NCI-H128 (cell line): ENCODE results near the gene FUCA1.
"Not testable (repeated sequence)": the region's sequence is repeated elsewhere in the genome, so short reads cannot be mapped to it uniquely, and the experiment has no call there.

Experiments
- DNase-seq: peaks from one replicate; lab custom pipeline; 2025; ENCODE audit not compliant: unreplicated experiment; lab: John Stamatoyannopoulos, UW

FUCA1 gene

DNA sequence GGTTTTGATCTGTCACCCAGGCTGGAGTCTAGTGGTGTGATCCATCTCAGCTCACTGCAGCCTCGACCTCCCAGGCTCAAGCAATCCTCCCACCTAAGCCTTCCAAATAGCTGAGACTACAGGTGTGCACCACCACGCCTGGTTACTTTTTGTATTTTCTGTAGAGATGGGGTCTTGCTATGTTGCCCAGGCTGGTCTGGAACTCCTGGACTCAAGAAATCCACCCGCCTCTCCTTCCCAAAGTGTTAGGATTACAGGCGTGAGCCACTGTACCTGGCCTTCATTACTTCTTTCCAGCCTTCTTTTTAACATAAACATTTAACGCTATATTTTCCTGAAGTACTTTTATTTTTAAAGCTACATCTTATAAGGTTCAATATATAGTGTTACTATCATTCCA lies 24.4 kb downstream of the FUCA1 start:
- DNase-seq, result no peak

GRCh38 chr1:23838401-23838866 lies 29.7 kb downstream of the FUCA1 start:
- DNase-seq, result no peak

GRCh38 chr1:23837908-23838307 lies 30.2 kb downstream of the FUCA1 start:
- DNase-seq, result no peak

GRCh38 chr1:23836037-23836436 lies 32.1 kb downstream of the FUCA1 start:
- no peak for DNase-seq

DNA sequence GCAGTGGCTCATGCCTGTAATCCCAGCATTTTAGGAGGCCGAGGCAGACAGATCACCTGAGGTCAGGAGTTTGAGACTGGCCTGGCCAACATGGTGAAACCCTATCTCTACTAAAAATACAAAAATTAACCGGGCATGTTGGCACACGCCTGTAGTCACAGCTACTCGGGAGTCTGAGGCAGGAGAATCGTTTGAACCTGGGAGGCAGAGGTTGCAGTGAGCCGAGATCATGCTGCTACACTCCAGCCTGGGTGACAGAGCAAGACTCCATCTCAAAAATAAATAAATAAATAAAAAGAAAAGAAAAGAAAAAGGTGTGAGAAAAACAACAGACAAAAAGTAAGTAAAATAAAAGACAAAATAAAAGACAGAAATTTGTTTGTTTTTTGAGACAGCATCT lies 33.9 kb downstream of the FUCA1 start:
- DNase-seq, result not testable (repeated sequence)

DNA sequence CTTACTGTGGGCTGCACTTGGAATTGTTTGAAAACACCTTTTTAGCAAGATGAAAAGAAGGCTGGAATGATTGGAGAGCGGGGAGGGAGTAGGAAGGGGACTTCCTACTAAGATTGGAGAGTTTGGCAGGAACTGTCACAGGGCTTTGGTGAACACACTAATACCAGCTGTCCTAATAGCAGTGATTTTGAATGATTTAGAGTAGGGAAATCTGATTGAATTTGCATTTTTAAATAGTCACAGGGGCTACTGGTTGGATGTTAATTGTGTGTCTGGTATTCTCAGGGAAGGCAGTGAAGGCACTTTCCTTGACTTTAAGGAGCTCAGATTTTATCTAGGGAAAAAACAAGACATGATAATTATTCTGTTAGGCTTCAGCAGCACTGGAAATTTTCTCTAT lies 40.4 kb downstream of the FUCA1 start:
- no peak for DNase-seq

DNA sequence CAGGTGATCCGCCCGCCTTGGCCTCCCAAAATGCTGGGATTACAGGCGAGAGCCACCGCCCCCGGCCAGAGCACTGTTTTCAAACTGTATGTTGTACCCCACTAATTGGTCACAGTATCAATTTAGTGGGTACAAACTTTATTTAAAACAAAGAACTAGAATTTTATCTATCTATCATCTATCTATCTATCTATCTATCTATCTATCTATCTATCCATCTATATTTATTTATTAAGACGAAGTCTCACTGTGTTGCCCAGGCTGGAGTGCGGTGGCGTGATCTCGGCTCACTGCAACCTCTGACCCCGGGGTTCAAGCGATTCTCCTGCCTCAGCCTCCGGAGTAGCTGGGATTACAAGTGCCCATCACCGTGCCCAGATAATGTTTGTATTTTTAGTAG lies 41.5 kb downstream of the FUCA1 start:
- DNase-seq, result not testable (repeated sequence)

DNA sequence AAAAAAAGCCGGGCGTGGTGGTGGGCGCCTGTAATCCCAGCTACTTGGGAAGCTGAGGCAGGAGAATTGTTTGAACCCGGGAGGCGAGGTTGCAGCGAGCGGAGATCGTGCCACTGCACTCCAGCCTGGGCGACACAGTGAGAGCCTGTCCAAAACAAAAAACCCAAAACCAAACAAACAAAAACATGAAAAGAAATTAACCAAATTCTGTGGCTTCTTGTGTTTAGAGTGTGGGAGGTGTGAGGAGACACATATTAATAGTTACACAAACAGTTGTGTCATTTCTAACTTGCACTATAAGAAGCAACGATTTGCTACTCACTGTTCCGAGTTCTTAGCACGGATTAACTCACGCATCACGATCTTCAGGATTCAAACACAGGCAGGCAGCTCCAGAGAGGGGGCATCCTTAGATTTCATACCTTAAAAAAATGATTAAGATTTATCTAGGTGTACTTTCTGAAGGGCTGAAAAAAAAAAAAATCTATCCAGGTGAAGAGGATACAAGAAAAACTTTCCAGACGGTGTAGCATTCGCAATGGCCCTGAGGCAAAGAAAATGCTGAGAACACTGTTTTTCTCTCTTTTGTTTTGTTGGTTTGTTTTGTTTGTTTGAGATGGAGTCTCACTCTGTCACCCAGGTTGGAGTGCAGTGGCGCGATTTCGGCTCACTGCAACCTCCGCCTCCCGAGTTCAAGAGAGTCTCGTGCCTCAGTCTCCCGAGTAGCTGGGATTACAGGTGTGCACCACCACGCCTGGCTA lies 42.1 kb downstream of the FUCA1 start:
- DNase-seq, result no peak

DNA sequence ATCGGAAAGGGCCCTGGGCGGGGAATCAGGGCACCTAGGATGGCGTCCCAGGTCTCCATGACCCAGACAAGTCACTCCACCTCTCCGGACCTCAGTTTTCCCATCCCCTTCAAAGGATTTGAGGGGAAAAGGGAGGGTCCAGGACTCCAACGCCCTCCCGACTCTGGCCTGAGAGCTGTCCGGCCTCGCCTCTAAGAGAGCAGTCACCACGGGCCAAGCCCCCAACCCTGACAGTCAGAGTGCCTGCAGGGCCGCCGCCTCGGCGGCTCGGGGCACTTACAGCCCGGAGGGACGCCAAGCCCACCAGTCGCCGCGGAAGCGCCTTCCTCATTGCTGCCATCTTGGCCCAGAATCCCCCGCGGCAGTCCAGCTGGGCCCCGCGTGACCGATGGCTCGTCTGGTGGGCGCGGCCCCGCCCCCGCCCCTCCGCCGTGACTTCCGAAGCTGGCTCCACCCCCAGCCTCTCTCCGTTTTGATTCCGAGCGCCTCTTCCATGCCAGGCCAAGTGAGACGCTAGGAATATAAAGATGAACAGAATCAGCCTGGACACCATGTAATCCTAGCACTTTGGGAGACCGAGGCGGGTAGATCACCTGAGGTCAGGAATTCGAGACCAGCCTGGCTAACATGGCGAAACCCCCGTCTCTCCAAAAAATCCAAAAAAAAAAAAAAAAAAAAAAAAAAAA lies 42.9 kb downstream of the FUCA1 start, which contains the start of gene HMGCL:
TSS of gene HMGCL (minus strand) at position 354 of the 686 bp plus-strand sequence. CDS start at position 340, 14 bp downstream.
- DNase-seq, result peak; percentile 87

- no peak for DNase-seq
Measured at GRCh38 chr1:23824711-23825075, 43.4 kb downstream of the FUCA1 start.

DNA sequence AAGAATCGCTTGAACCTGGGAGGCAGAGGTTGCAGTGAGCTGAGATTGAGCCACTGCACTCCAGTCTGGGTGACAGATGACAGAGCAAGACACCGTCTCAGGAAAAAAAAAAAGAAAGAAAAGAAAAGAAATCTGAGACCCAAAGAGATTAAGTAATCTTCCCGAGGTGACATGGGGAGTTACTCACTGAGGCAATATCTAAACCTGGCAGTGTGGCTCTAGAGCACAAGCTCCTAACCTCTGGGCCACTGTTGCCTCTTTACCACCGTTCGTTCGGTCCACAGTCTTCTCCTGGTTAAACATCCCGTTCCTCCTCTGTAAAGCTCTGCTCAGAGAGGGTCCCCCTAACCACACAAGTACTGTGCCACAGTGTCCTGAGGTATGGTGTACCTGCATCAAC lies 44.3 kb downstream of the FUCA1 start:
- no peak for DNase-seq

GRCh38 chr1:23817633-23818032 lies 50.5 kb downstream of the FUCA1 start:
- DNase-seq, result no peak

DNA sequence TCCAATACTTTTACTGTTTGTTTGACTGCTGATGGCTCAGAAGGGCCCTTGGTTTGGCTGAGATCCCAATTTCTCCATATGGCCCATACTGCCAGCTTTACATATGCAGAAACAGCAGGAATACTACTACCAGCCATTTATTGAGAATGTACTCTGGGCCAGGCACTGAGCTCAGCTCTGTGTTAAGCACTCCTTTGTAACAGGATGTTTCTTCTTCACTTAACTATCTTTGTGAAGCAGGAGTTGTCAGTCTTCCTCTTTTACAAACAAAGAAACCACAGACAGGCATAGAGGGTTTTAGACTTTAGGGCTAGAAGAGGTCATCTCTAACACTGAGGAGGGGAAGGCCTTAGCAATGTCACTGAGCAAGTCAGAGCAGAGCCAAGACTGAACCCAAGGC lies 51.2 kb downstream of the FUCA1 start:
- DNase-seq, result no peak

GRCh38 chr1:23816361-23816760 lies 51.7 kb downstream of the FUCA1 start:
- no peak for DNase-seq

GRCh38 chr1:23814016-23814415 lies 54.1 kb downstream of the FUCA1 start:
- no peak for DNase-seq

- DNase-seq, result no peak
Measured at GRCh38 chr1:23810818-23811540, 57.1 kb downstream of the FUCA1 start.

GRCh38 chr1:23809751-23810171 lies 58.3 kb downstream of the FUCA1 start:
- peak; percentile 27 for DNase-seq

GRCh38 chr1:23807453-23807852 lies 60.6 kb downstream of the FUCA1 start:
- DNase-seq, result no peak

DNA sequence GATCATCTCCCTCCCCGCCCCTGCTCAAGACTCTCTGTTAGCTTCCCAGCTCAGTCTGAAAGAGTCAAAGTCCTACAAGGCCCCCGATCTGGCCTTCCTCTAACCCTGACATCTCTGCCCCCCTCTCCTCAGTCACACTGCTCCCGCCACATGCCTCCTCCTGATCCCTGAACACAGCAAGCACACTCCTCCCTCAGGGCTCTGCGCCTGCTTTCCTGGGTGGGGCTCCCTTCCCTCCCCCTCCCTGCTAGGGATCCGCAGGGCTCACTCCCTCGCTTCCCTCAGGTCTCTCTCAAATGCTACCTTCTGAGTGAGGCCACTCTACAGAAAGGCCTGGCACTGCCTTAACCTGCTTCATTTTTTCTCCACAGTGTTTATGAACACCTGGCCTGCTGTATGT lies 61.8 kb downstream of the FUCA1 start:
- DNase-seq, result no peak

- DNase-seq, result no peak
Measured at GRCh38 chr1:23805025-23805424, 63.1 kb downstream of the FUCA1 start.

GRCh38 chr1:23804183-23804835 lies 63.8 kb downstream of the FUCA1 start:
- no peak for DNase-seq
